BE2C (cell line): ENCODE measurements around the gene BEST1.

ENCODE experiments used
- DNase-seq: peaks from one replicate; pipeline ENCODE4 v3.0.0-alpha.2; 2020
- H3K27me3 ChIP-seq: fragments of 250-450 bp; sonication (Bioruptor Pico); 2 replicates; pipeline ENCODE4 v1.5.1; 2020; ENCODE audit warnings: mild to moderate bottlenecking
- H3K36me3 ChIP-seq: fragments of 250-450 bp; sonication (Bioruptor Pico); 2 replicates; pipeline ENCODE4 v1.5.1; 2020; ENCODE audit warnings: mild to moderate bottlenecking
- H3K4me1 ChIP-seq: fragments of 250-450 bp; sonication (Bioruptor Pico); 2 replicates; pipeline ENCODE4 v1.5.1; 2020
- H3K4me3 ChIP-seq: 2 replicates; pipeline ENCODE4 v1.5.1; 2011; ENCODE audit warnings: low read depth, low read length
- H3K9me3 ChIP-seq: fragments of 250-450 bp; sonication (Bioruptor Pico); 2 replicates; pipeline ENCODE4 v1.5.1; 2020
- TF ChIP-seq, protein P1 (sequence below): IDR thresholded peaks from 2 replicates; pipeline ENCODE4 v1.5.1; 2012; ENCODE audit warnings: mild to moderate bottlenecking, low read depth, low read length

Gene BEST1

GRCh38 chr11:61924064-61924455, 26.1 kb upstream of the BEST1 start:
- Histone ChIP-seq H3K9me3 (no peaks in the 10 kb centered on the region), H3K4me1 (peaks cover 14% of the 10 kb centered on the region), H3K27me3 (no peaks in the 10 kb centered on the region), H3K4me3 (no peak overlapping the region), H3K36me3 (no peaks in the 10 kb centered on the region)
- TF ChIP-seq, protein P1, sequence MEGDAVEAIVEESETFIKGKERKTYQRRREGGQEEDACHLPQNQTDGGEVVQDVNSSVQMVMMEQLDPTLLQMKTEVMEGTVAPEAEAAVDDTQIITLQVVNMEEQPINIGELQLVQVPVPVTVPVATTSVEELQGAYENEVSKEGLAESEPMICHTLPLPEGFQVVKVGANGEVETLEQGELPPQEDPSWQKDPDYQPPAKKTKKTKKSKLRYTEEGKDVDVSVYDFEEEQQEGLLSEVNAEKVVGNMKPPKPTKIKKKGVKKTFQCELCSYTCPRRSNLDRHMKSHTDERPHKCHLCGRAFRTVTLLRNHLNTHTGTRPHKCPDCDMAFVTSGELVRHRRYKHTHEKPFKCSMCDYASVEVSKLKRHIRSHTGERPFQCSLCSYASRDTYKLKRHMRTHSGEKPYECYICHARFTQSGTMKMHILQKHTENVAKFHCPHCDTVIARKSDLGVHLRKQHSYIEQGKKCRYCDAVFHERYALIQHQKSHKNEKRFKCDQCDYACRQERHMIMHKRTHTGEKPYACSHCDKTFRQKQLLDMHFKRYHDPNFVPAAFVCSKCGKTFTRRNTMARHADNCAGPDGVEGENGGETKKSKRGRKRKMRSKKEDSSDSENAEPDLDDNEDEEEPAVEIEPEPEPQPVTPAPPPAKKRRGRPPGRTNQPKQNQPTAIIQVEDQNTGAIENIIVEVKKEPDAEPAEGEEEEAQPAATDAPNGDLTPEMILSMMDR, result no peak
- no peak for DNase-seq

- DNase-seq, result no peak
- Histone ChIP-seq H3K36me3 (no peaks in the 10 kb centered on the region), H3K9me3 (no peaks in the 10 kb centered on the region), H3K4me3 (no peak overlapping the region), H3K27me3 (no peaks in the 10 kb centered on the region), H3K4me1 (peaks cover 14% of the 10 kb centered on the region)
- TF ChIP-seq, protein P1, result no peak
These were observed 24.4 kb upstream of the BEST1 start for GRCh38 chr11:61925736-61926135.

GRCh38 chr11:61926235-61926634, 23.9 kb upstream of the BEST1 start:
- no peaks in the 10 kb centered on the region for H3K27me3 ChIP-seq
- no peaks in the 10 kb centered on the region for H3K36me3 ChIP-seq
- no peaks in the 10 kb centered on the region for H3K9me3 ChIP-seq
- TF ChIP-seq, protein P1, result no peak
- H3K4me3 ChIP-seq, result no peak overlapping the region
- H3K4me1 ChIP-seq, result peaks cover 14% of the 10 kb centered on the region
- DNase-seq, result no peak

- peaks cover 14% of the 10 kb centered on the region for H3K4me1 ChIP-seq
- no peaks in the 10 kb centered on the region for H3K27me3 ChIP-seq
- no peak for DNase-seq
- H3K9me3 ChIP-seq, result no peaks in the 10 kb centered on the region
- TF ChIP-seq, protein P1, result no peak
- no peaks in the 10 kb centered on the region for H3K36me3 ChIP-seq
- no peak overlapping the region for H3K4me3 ChIP-seq
These were observed 22.6 kb upstream of the BEST1 start for GRCh38 chr11:61927501-61927900.

- no peak for DNase-seq
These were observed 21.5 kb upstream of the BEST1 start for GRCh38 chr11:61928606-61929005.

GRCh38 chr11:61930933-61931332, 19.2 kb upstream of the BEST1 start:
- no peak overlapping the region for H3K4me3 ChIP-seq
- TF ChIP-seq, protein P1, result no peak
- H3K4me1 ChIP-seq, result no peaks in the 10 kb centered on the region
- H3K9me3 ChIP-seq, result no peaks in the 10 kb centered on the region
- H3K27me3 ChIP-seq, result no peaks in the 10 kb centered on the region
- DNase-seq, result no peak
- no peaks in the 10 kb centered on the region for H3K36me3 ChIP-seq

More at GRCh38 chr11:61928606-61929005, 21.5 kb upstream of the BEST1 start:
- Histone ChIP-seq H3K4me1 (peaks cover 4% of the 10 kb centered on the region), H3K9me3 (no peaks in the 10 kb centered on the region), H3K4me3 (no peak overlapping the region), H3K27me3 (no peaks in the 10 kb centered on the region), H3K36me3 (no peaks in the 10 kb centered on the region)
- TF ChIP-seq, protein P1, result no peak
